ENCODE measurements around the gene MAST3.

DNA sequence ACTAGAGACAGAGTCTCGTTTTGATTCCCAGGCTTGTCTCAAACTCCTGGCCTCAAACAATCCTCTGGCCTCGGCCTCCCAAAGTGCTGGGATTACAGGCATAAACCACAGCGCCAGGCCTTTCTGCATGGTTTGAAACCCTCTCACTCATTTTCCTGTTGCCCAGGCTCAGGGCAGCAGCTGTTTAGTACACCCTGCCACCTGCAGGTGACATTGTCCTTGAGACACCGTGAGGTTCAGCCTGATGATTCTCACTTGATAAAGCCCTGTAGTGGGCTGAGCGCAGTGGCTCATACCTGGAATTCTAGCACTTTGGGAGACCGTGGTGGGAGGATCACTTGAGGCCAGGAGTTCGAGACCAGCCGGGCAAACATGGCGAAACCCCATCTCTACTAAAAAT lies 23.4 kb upstream of the MAST3 start:
- TF ChIP-seq, protein P1, sequence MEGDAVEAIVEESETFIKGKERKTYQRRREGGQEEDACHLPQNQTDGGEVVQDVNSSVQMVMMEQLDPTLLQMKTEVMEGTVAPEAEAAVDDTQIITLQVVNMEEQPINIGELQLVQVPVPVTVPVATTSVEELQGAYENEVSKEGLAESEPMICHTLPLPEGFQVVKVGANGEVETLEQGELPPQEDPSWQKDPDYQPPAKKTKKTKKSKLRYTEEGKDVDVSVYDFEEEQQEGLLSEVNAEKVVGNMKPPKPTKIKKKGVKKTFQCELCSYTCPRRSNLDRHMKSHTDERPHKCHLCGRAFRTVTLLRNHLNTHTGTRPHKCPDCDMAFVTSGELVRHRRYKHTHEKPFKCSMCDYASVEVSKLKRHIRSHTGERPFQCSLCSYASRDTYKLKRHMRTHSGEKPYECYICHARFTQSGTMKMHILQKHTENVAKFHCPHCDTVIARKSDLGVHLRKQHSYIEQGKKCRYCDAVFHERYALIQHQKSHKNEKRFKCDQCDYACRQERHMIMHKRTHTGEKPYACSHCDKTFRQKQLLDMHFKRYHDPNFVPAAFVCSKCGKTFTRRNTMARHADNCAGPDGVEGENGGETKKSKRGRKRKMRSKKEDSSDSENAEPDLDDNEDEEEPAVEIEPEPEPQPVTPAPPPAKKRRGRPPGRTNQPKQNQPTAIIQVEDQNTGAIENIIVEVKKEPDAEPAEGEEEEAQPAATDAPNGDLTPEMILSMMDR (conservative IDR thresholded peaks at IDR 0.05), result no peak
- no peak for TF ChIP-seq EZH2 (IDR thresholded peaks at IDR 0.05; ENCODE audit: low read depth)

Measured in PC-9 (cell line).